Trophoblast cell (in vitro differentiated cells and primary cell): ENCODE measurements around the gene CROCC2.

Experiments
- DNase-seq, 2 donors: peaks; one replicate each; pipeline ENCODE4 v3.0.0-alpha.2; 2016
- H2AFZ ChIP-seq: 2 replicates; pipeline ENCODE4 v1.6.1; 2013; ENCODE audit warnings: low read length, moderate library complexity, mild to moderate bottlenecking; ENCODE audit not compliant: insufficient read depth, poor library complexity
- H2AK5ac ChIP-seq: 2 replicates; pipeline ENCODE4 v1.6.1; 2013; ENCODE audit warnings: mild to moderate bottlenecking, low read length
- H2BK120ac ChIP-seq: 2 replicates; pipeline ENCODE4 v1.6.1; 2013; ENCODE audit warnings: low read length, mild to moderate bottlenecking, moderate library complexity; ENCODE audit not compliant: insufficient read depth, poor library complexity
- H2BK12ac ChIP-seq: 2 replicates; pipeline ENCODE4 v1.6.1; 2013; ENCODE audit warnings: mild to moderate bottlenecking, low read length, moderate library complexity
- H2BK5ac ChIP-seq: 2 replicates; pipeline ENCODE4 v1.6.1; 2013; ENCODE audit warnings: low read length, low read depth, moderate library complexity, mild to moderate bottlenecking; ENCODE audit not compliant: poor library complexity
- H3K14ac ChIP-seq: 2 replicates; pipeline ENCODE4 v1.6.1; 2013; ENCODE audit warnings: mild to moderate bottlenecking, low read length
- H3K18ac ChIP-seq: 2 replicates; pipeline ENCODE4 v1.6.1; 2013; ENCODE audit warnings: mild to moderate bottlenecking, low read length
- H3K23ac ChIP-seq: 2 replicates; pipeline ENCODE4 v1.6.1; 2013; ENCODE audit warnings: low read length
- H3K27ac ChIP-seq: 2 replicates; pipeline ENCODE4 v1.5.1; 2013; ENCODE audit warnings: low read depth, mild to moderate bottlenecking, inconsistent platforms, low read length, moderate library complexity
- H3K27me3 ChIP-seq: 2 replicates; pipeline ENCODE4 v1.6.1; 2013; ENCODE audit warnings: inconsistent platforms, mild to moderate bottlenecking, low read length, moderate library complexity; ENCODE audit not compliant: insufficient read depth
- H3K36me3 ChIP-seq, 2 experiments: 1 replicate in 1 of 2; 2 replicates in 1 of 2; pipeline ENCODE4 v1.6.1; 2013; ENCODE audit warnings: low read length in 2 of 2, mild to moderate bottlenecking in 2 of 2, moderate library complexity in 1 of 2; ENCODE audit not compliant: insufficient read depth in 2 of 2, control insufficient read depth in 1 of 2
- H3K4ac ChIP-seq: 2 replicates; pipeline ENCODE4 v1.6.1; 2013; ENCODE audit warnings: low read depth, mild to moderate bottlenecking, low read length, moderate library complexity
- H3K4me1 ChIP-seq, 2 experiments: 1 replicate in 1 of 2; 2 replicates in 1 of 2; pipeline ENCODE4 v1.6.1; 2013; ENCODE audit warnings: low read length in 2 of 2, mild to moderate bottlenecking in 2 of 2, moderate library complexity in 1 of 2; ENCODE audit not compliant: insufficient read depth in 2 of 2, control insufficient read depth in 1 of 2
- H3K4me2 ChIP-seq: 2 replicates; pipeline ENCODE4 v1.6.1; 2013; ENCODE audit warnings: inconsistent platforms, mild to moderate bottlenecking, low read length, moderate library complexity
- H3K4me3 ChIP-seq: 2 replicates; pipeline ENCODE4 v1.5.1; 2013; ENCODE audit warnings: mild to moderate bottlenecking, low read depth, low read length, inconsistent platforms
- H3K79me1 ChIP-seq: one replicate; pipeline ENCODE4 v1.6.1; 2013; ENCODE audit warnings: low read length
- H3K79me2 ChIP-seq: 2 replicates; pipeline ENCODE4 v1.6.1; 2013; ENCODE audit warnings: low read length, mild to moderate bottlenecking; ENCODE audit not compliant: control insufficient read depth, insufficient read depth, poor library complexity
- H3K9ac ChIP-seq: 2 replicates; pipeline ENCODE4 v1.6.1; 2013; ENCODE audit warnings: mild to moderate bottlenecking, low read length
- H3K9me3 ChIP-seq: 2 replicates; pipeline ENCODE4 v1.6.1; 2013; ENCODE audit warnings: low read depth, mild to moderate bottlenecking, control low read depth, inconsistent platforms, low read length; ENCODE audit not compliant: insufficient read depth
- H4K12ac ChIP-seq: 2 replicates; pipeline ENCODE4 v1.6.1; 2013; ENCODE audit warnings: low read depth, mild to moderate bottlenecking, low read length, moderate library complexity
- H4K8ac ChIP-seq: 2 replicates; pipeline ENCODE4 v1.6.1; 2013; ENCODE audit warnings: low read depth, mild to moderate bottlenecking, low read length, moderate library complexity
- H4K91ac ChIP-seq: one replicate; pipeline ENCODE4 v1.6.1; 2013; ENCODE audit warnings: low read depth, mild to moderate bottlenecking, low read length, moderate library complexity
- WGBS: extraction: QIAGEN DNeasy Blood & Tissue Kit; methylation state at CpG from one replicate; pipeline ENCODE4 v1.1.7; 2013; ENCODE audit warnings: missing lambda C conversion rate; ENCODE audit not compliant: insufficient read length, insufficient coverage; ENCODE audit errors: extremely low coverage; 5-methylcytosine and 5-hydroxymethylcytosine counted together

The CROCC2 gene

DNA sequence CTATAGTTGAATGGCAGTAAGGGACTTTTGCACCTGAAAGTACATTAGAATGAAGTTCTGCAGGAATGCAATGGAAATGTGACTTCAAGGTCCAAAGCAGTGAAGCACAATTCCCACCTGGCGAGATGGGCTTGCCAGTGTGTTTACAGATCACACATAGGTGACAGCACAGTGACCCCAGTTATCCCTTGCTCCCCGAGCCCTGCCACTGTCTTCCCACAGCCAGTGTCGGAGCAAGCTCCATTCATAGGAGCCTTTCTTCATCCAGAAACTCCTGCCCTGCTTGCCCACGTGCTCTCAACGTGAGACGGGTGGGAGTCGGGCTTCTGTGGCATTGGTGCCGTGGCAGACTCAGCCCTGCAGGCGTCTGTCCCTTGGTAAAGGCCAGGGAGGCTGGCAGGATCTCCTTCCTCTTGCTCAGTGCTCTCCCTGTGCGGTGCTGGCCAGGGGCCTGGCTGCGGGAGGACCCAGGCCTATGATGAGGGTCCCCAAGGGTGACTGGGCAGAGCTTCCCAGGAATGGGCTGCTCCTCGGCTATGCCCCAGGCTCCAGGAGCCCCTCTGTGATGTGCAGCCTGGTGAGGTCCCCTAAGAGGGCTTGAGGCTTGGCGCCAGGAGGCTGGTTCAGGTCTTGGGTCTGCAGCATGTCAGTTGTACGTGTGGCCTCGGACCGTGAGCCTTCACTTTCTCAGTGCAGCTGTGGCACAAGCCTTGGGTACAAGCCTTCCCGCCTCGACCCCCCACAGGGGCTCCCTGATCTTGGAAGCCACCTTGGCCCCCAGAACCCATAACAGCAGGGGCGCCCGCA lies 132.4 kb downstream of the CROCC2 start:
- H3K79me1 ChIP-seq = no peaks in the 10 kb centered on the region
- peaks cover 21% of the 10 kb centered on the region for H3K27me3 ChIP-seq
- no peak overlapping the region for H4K8ac ChIP-seq
- no peaks in the 10 kb centered on the region for H3K36me3 ChIP-seq
- no CpG with 5 or more reads among the region's 20 CpGs for WGBS
- H3K4me3 ChIP-seq = no peak overlapping the region
- H3K4me1 ChIP-seq = peaks cover 0 to 4% of the 10 kb centered on the region in 2 experiments
- H4K91ac ChIP-seq = no peak overlapping the region
- H2BK12ac ChIP-seq = no peak overlapping the region
- H3K14ac ChIP-seq = no peak overlapping the region
- no peaks in the 10 kb centered on the region for H3K79me2 ChIP-seq
- H4K12ac ChIP-seq = no peak overlapping the region
- no peak overlapping the region for H2AFZ ChIP-seq
- no peak overlapping the region for H2BK5ac ChIP-seq
- peaks cover 5% of the 10 kb centered on the region for H3K9me3 ChIP-seq
- H3K4me2 ChIP-seq = no peak overlapping the region
- H3K18ac ChIP-seq = no peak overlapping the region
- no peak overlapping the region for H2BK120ac ChIP-seq
- DNase-seq = no peak
- no peak overlapping the region for H2AK5ac ChIP-seq
- no peak overlapping the region for H3K9ac ChIP-seq
- H3K4ac ChIP-seq = no peak overlapping the region
- H3K23ac ChIP-seq = no peak overlapping the region
- H3K27ac ChIP-seq = no peak overlapping the region

DNA sequence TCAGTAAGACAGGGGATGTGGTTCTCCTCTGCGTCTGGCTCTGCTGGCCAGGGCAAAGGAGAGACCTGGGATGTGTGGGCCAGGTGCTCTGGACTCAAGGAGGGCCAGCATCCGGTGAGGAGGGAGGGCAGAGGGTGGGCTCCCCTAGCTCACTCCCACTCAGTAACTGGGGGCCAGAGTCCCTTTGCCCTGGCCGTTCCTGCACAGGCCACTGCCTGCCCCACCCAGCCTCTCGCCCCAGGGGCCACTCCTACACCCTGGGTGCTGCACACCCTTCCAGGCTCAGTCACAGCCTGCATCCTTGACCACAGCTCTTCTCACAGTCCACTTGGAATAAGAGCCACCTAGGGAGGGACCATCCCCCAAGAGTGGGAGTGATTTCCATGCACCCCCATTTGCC lies 133.3 kb downstream of the CROCC2 start:
- no peak overlapping the region for H3K23ac ChIP-seq
- no peak for DNase-seq
- no peak overlapping the region for H3K14ac ChIP-seq
- peaks cover 0 to 4% of the 10 kb centered on the region in 2 experiments for H3K4me1 ChIP-seq
- WGBS = no CpG with 5 or more reads among the region's 4 CpGs
- H3K79me2 ChIP-seq = no peaks in the 10 kb centered on the region
- no peaks in the 10 kb centered on the region for H3K79me1 ChIP-seq
- no peak overlapping the region for H2AK5ac ChIP-seq
- H3K9me3 ChIP-seq = peaks cover 5% of the 10 kb centered on the region
- H3K18ac ChIP-seq = no peak overlapping the region
- no peak overlapping the region for H4K12ac ChIP-seq
- no peak overlapping the region for H2BK120ac ChIP-seq
- H3K4me3 ChIP-seq = no peak overlapping the region
- H2AFZ ChIP-seq = no peak overlapping the region
- no peak overlapping the region for H4K8ac ChIP-seq
- H3K36me3 ChIP-seq = no peaks in the 10 kb centered on the region
- H2BK12ac ChIP-seq = no peak overlapping the region
- no peak overlapping the region for H3K9ac ChIP-seq
- no peak overlapping the region for H3K27ac ChIP-seq
- no peak overlapping the region for H4K91ac ChIP-seq
- peaks cover 21% of the 10 kb centered on the region for H3K27me3 ChIP-seq
- no peak overlapping the region for H3K4me2 ChIP-seq
- no peak overlapping the region for H2BK5ac ChIP-seq
- no peak overlapping the region for H3K4ac ChIP-seq

DNA sequence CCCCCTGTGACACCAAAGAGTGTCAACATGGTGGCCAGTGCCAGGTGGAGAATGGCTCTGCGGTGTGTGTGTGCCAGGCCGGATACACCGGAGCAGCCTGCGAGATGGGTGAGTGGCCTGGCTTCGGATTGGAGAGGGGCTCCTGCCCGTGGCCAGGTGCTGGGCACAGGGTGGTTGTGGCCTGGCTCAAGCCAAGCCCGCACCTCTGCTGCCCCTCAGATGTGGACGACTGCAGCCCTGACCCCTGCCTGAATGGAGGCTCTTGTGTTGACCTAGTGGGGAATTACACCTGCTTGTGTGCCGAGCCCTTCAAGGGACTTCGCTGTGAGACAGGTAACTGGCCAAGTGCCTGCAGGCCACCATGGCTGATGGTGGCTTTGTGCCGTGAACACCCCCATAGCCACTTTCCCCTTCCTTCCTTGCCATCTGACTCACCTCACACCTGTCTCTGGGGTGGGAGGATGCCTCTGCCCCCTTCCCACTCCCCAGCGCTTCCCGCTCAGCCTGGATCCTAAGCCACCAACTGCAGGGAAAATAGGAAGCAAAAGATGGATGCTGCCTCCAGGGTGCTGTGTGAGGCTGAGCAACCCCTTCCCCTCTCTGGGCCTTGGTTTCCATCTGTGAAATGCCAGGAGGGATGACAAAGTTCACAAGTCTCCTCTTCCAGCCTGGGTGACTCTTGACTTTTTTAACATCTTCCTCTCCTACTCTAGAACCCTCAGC lies 134.1 kb downstream of the CROCC2 start:
- no peak for DNase-seq
- Histone ChIP-seq H3K36me3 (no peaks in the 10 kb centered on the region), H3K4me2 (no peak overlapping the region), H2BK12ac (no peak overlapping the region), H4K8ac (no peak overlapping the region), H2BK5ac (no peak overlapping the region), H3K9me3 (peaks cover 4% of the 10 kb centered on the region), H2BK120ac (no peak overlapping the region), H3K79me1 (no peaks in the 10 kb centered on the region), H3K27ac (no peak overlapping the region), H3K27me3 (peaks cover 17% of the 10 kb centered on the region), H3K4ac (no peak overlapping the region), H4K91ac (no peak overlapping the region), H3K4me1 (peaks cover 0 to 4% of the 10 kb centered on the region in 2 experiments), H2AFZ (no peak overlapping the region), H3K23ac (no peak overlapping the region), H3K9ac (no peak overlapping the region), H2AK5ac (no peak overlapping the region), H3K4me3 (no peak overlapping the region), H3K14ac (no peak overlapping the region), H3K18ac (no peak overlapping the region), H3K79me2 (no peaks in the 10 kb centered on the region), H4K12ac (no peak overlapping the region)
- WGBS = no CpG with 5 or more reads among the region's 13 CpGs

DNA sequence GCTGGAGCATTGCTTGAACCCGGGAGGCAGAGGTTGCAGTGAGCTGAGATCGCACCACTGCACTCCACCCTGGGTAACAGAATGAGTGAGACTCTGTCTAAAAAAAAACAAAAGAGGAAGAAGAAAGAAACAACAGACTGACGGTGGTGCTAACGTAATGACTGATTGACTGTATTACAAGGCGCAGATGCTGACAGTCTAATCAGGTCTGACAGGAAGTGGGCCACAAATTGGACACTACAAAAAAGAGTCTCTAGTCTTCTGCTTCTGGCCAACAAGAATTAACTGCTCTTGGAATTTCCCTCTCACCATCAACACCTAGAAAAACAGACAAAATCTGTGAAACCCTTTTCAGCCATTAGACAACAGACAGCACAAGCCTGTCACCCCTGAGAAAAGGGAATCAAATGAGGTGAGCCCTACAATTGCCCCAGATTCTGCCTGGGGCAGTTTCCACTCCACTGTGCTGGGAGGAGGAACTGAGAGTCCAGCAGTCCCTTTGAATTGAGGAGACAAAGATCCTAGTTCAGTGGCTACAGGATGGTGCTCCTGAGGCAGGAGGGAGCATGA lies 135.5 kb downstream of the CROCC2 start:
- DNase-seq = no peak
- peaks cover 8% of the 10 kb centered on the region for H3K27me3 ChIP-seq
- H4K8ac ChIP-seq = no peak overlapping the region
- no peak overlapping the region for H3K14ac ChIP-seq
- H3K79me1 ChIP-seq = no peaks in the 10 kb centered on the region
- H3K4me1 ChIP-seq = peaks cover 0 to 2% of the 10 kb centered on the region in 2 experiments
- no peaks in the 10 kb centered on the region for H3K79me2 ChIP-seq
- peaks cover 1% of the 10 kb centered on the region for H3K9me3 ChIP-seq
- H2BK5ac ChIP-seq = no peak overlapping the region
- H3K23ac ChIP-seq = no peak overlapping the region
- H3K4me3 ChIP-seq = no peak overlapping the region
- H2AFZ ChIP-seq = no peak overlapping the region
- H2BK12ac ChIP-seq = no peak overlapping the region
- no peak overlapping the region for H2AK5ac ChIP-seq
- no CpG with 5 or more reads among the region's 5 CpGs for WGBS
- H4K91ac ChIP-seq = no peak overlapping the region
- no peak overlapping the region for H3K9ac ChIP-seq
- H3K36me3 ChIP-seq = no peaks in the 10 kb centered on the region
- H3K4me2 ChIP-seq = no peak overlapping the region
- H4K12ac ChIP-seq = no peak overlapping the region
- H3K27ac ChIP-seq = no peak overlapping the region
- no peak overlapping the region for H3K4ac ChIP-seq
- no peak overlapping the region for H3K18ac ChIP-seq
- H2BK120ac ChIP-seq = no peak overlapping the region
